NCI-H69 (cell line): Measurements from ENCODE around the gene GPRIN3.
"Not testable (repeated sequence)": the region's sequence is repeated elsewhere in the genome, so short reads cannot be mapped to it uniquely, and the experiment has no call there.

ENCODE experiments used
- DNase-seq: peaks from one replicate; lab custom pipeline; 2025; lab: John Stamatoyannopoulos, UW

The GPRIN3 gene

GRCh38 chr4:89312066-89312465 is 4.5 kb upstream of the GPRIN3 start:
- DNase-seq: no peak

DNA sequence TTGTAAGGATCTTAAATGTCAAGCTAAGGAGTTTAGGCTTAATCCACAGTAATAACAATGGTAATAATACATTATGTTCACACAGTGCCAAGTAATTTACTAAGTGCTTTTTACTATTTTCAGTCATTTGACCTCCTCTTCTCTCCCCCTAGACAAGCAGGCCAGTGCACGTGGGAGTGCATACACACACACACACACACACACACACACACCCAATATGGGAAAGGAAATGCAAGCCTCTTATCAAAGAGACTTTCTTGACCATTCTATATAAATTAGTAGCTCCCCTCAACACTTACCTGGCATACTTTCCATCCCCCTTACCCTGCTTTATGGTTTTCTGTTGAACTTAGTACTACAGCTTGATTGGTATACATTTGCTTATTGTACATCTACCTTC is 3.8 kb upstream of the GPRIN3 start:
- DNase-seq: no peak

- DNase-seq: not testable (repeated sequence)
Observed at GRCh38 chr4:89309154-89309553, 1.6 kb upstream of the GPRIN3 start.

DNA sequence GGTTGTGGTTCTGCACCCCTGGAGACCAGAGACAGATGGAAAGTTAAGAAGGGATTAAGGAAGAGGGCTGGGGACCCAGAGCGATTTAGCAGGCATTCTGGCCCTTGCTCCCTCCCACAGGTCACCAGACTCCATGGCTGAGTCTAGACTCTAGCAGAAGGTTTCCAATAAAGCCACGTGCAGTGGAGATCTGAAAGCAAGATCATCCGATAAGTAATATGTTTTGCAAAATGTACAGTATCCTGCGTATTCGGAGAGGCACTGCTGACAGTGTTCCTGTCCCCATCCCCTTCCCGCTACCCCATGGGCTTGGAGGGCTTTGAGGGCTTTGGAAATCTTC is 531 bp upstream of the GPRIN3 start:
- no peak for DNase-seq

- no peak for DNase-seq
Observed at GRCh38 chr4:89307178-89307445, 488 bp downstream of the GPRIN3 start.

GRCh38 chr4:89306486-89307177 is 968 bp downstream of the GPRIN3 start:
- peak; percentile 48 for DNase-seq

GRCh38 chr4:89305712-89306437 is 1.7 kb downstream of the GPRIN3 start:
- peak; percentile 76 for DNase-seq

- DNase-seq: peak; percentile 78
Observed at GRCh38 chr4:89305028-89305427, 2.6 kb downstream of the GPRIN3 start.

DNA sequence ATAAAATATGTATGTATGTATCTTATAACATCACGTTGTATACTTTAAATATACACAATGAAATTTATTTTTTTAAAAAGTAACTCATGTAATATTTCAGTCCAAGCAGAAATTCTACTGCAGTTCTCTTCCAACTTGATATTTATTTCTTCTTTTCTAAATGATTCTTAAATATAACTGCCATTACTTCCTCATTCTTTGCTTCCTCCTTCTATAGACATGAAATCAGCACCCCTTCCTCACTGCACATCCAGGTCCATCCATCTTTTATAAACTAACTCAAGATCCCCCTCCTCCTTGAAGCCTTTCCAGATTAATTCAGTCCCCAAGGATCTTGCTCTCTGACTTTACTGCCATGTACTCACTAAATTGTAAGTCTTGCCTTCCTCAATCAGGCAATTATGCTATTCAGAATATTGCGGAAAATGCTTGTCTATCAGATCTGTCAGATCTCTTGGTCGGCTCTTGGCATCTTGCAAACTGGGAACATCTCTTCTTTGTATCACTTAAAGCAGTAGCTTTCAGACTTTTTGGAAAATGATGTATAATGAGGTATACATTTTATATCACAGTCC is 3.7 kb downstream of the GPRIN3 start:
- DNase-seq: peak; percentile 54

DNA sequence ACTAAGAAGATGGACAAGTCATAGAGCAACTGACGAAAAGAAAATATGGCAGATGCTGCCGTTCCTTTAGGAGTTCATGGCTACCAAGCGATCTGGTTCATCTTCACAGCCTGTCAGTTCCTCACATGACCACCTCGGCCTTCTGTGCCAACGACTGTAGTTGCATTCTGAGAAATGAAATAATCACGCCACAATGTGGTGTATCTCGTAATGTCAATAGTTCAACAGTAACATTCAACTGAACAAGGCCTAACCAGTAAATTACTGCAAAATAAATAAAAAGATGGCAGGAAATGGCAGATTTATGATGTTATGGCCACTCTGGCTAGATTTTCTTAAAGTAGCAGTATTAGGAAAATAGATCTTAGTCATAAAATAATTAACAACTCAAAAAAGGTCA is 4.4 kb downstream of the GPRIN3 start:
- DNase-seq: peak; percentile 88

DNA sequence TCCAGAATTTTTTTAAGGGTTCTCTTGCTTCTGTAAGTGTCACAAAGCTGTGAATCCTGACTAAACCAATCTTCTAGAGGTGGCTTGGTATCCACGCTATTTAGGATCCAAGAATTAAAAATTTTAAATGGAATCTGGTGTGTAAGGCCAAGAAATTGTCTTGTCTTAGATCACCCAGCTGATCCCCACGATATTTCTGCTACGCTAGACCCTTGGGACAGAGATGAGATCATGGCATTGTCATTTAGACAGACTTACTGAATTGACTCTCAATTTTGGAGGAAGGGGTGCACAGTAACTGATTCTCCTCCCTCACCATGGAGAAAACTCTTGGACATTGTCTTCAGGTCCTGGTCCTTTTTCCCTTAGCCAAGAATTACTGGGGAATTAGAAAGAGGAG is 5.7 kb downstream of the GPRIN3 start:
- peak; percentile 53 for DNase-seq

DNA sequence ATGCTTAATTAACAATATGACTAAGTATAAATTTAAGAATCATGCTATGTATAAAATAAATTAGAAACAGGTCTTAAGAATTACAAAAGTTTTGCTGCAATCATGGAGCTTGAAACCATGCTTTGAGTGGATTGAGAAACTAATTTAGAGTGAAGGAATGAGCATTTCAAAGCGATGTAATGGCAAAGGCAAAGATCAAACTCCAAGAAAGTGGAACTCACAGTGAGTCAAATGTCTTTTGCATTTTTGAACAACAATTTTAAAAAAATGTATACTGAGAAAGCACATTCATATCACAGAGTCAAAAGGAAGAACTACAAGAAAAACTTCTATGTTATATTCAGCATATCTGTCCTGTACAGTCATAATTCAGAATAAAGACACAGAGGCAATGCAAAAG is 6.6 kb downstream of the GPRIN3 start:
- no peak for DNase-seq

DNA sequence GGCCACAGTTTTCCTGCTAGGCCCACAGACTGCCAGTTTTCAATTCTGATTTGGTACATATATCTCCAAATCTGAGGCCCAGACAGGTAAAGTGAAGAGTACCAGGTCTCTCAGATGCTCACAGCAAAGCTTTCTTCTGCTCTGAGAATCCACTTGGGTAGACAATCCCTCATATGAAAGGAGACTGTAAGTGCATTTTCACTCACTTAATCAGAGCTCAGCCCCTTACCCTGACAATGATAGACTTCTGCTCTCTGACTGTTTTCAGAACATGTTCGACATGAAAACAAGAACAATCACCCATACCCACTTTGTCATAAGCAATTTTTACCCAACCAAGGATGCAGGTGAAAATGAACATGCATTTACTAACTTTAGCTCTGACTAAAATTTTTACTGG is 7.1 kb downstream of the GPRIN3 start:
- peak; percentile 29 for DNase-seq

GRCh38 chr4:89300060-89300459 is 7.5 kb downstream of the GPRIN3 start:
- DNase-seq: no peak

GRCh38 chr4:89299153-89299791 is 8.3 kb downstream of the GPRIN3 start:
- DNase-seq: peak; percentile 57

GRCh38 chr4:89298788-89299152 is 8.8 kb downstream of the GPRIN3 start:
- DNase-seq: peak; percentile 84

- peak; percentile 83 for DNase-seq
Observed at GRCh38 chr4:89298155-89298554, 9.4 kb downstream of the GPRIN3 start.

GRCh38 chr4:89296896-89297295 is 10.7 kb downstream of the GPRIN3 start:
- DNase-seq: no peak

- peak; percentile 44 for DNase-seq
Observed at GRCh38 chr4:89296399-89296798, 11.2 kb downstream of the GPRIN3 start.

- no peak for DNase-seq
Observed at GRCh38 chr4:89295415-89295927, 12.1 kb downstream of the GPRIN3 start.

DNA sequence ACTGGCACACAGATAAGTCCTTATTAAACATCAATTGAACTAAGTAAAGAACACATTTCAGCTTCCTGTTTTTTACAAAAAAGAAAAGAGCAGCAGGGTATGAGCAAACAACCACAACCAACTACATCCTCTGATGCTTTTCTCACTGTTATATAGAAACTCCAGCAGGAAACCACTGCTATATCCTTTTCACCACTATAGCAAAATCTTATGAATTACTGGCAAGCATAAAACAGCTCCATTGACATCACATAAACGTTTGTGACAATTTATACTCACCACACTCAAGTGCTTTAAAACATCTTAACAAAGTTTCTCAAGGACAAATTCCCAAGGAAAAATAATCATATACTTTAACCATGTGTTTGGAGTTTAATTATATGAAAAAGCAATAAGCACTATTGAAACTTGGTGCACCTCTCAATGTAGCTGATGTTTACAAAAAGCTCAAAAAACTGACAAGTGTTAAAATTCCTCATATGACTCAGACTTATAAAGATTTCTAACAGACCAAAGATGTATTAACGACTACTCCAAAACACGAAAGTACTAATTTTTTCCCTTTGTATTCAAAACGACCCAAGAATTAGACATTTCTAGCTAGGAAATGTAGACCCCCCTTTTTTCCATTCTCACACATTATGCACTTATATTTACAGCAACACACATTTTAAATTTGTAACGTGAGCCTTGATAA is 12.9 kb downstream of the GPRIN3 start:
- DNase-seq: peak; percentile 36

- DNase-seq: no peak
Observed at GRCh38 chr4:89293299-89293698, 14.3 kb downstream of the GPRIN3 start.
